GM12801 (cell line): ENCODE data around the gene PMM1.

ENCODE experiments used
- CTCF ChIP-seq: IDR thresholded peaks from one replicate; pipeline ENCODE4 v1.5.1; 2011; ENCODE audit warnings: control low read depth; ENCODE audit not compliant: insufficient read length; ENCODE audit errors: extremely low read depth

Gene PMM1

GRCh38 chr22:41575533-41575932 lies 14.1 kb downstream of the PMM1 start:
- TF ChIP-seq CTCF, result no peak

GRCh38 chr22:41574847-41575381 lies 14.7 kb downstream of the PMM1 start:
- TF ChIP-seq CTCF, result no peak

- no peak for TF ChIP-seq CTCF
These were observed 16.0 kb downstream of the PMM1 start for GRCh38 chr22:41573677-41574076.

GRCh38 chr22:41571786-41572185 lies 17.9 kb downstream of the PMM1 start:
- TF ChIP-seq CTCF, result no peak

- no peak for TF ChIP-seq CTCF
These were observed 19.4 kb downstream of the PMM1 start for GRCh38 chr22:41570221-41570620.

GRCh38 chr22:41568811-41569210 lies 20.8 kb downstream of the PMM1 start:
- no peak for TF ChIP-seq CTCF

GRCh38 chr22:41567512-41567768 lies 22.2 kb downstream of the PMM1 start:
- no peak for TF ChIP-seq CTCF
